ENCODE results near the gene GPX6. TPM values are rescaled to one million over a fixed set of nuclear protein-coding genes. Genes with fewer than 3 reads are reported as not detected.
A peak's percentile ranks its signal among the peaks of the same experiment; 100 is the strongest.

GPX6 gene
- total RNA-seq, 6 experiments from 2014 or later = not detected

DNA sequence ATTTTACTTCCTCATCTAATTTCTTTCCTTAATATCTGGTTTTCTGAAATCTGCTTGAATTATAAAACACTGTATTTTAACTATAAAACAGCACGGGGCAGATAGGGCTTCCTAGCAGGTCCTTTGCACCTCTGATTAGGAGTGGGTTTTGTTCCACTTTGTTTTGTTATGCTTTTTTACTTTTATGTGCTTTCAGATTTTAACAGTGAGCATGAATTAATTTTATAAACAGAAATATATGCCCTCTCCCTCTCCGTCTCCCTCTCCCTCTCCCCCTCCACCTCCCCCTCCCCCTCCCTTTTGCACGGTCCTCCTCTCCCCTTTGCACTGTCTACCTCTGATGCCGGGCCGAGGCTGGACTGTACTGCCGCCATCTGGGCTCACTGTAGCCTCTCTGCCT is 14.3 kb downstream of the GPX6 start:
- Mint-ChIP-seq H3K4me1 (ENCODE audit: low read depth) (no peaks in the 10 kb centered on the region), H3K27me3 (ENCODE audit: insufficient read depth) (peaks cover 3% of the 10 kb centered on the region; the same call in 1 of the 2 replicates), H3K9me3 (no peaks in the 10 kb centered on the region), H3K36me3 (ENCODE audit: low read depth) (no peaks in the 10 kb centered on the region), H3K27ac (no peak overlapping the region), H3K4me3 (no peak overlapping the region)
- no peak for DNase-seq
- no peak for TF ChIP-seq CTCF (IDR thresholded peaks at IDR 0.05)

DNA sequence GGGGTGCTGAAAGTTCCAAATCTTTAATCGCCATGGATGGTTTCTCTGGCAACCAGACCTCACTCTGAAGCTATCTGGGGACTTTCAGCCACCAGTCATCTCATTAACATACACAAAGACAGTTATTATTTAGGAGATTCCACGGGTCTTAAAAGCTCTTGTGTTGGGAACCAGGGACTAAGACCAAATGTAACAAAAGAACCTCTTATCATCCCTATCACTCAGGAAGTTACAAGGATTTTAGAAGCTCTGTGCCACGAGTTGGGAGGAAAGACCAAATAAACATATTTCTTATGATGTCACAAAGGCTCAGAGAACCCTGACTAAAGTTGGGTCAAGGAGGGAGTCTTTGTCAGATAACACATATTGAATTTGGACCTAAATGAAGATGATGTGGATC is 17.7 kb downstream of the GPX6 start:
- H3K9me3 Mint-ChIP-seq = no peaks in the 10 kb centered on the region
- H3K27ac Mint-ChIP-seq = no peak overlapping the region
- no peak overlapping the region for H3K4me3 Mint-ChIP-seq
- no peaks in the 10 kb centered on the region for H3K36me3 Mint-ChIP-seq (ENCODE audit: low read depth)
- H3K27me3 Mint-ChIP-seq (ENCODE audit: insufficient read depth) = peaks cover 1% of the 10 kb centered on the region; the same call in 1 of the 2 replicates
- TF ChIP-seq CTCF (IDR thresholded peaks at IDR 0.05) = no peak
- H3K4me1 Mint-ChIP-seq (ENCODE audit: low read depth) = no peaks in the 10 kb centered on the region
- DNase-seq = no peak

GRCh38 chr6:28497306-28497705 is 18.3 kb downstream of the GPX6 start:
- Mint-ChIP-seq H3K9me3 (no peaks in the 10 kb centered on the region), H3K4me1 (ENCODE audit: low read depth) (no peaks in the 10 kb centered on the region), H3K27me3 (ENCODE audit: insufficient read depth) (peaks cover 1% of the 10 kb centered on the region; the same call in 1 of the 2 replicates), H3K27ac (no peak overlapping the region), H3K4me3 (no peak overlapping the region), H3K36me3 (ENCODE audit: low read depth) (no peaks in the 10 kb centered on the region)
- DNase-seq = no peak
- no peak for TF ChIP-seq CTCF (IDR thresholded peaks at IDR 0.05)

GRCh38 chr6:28496099-28496779 is 19.4 kb downstream of the GPX6 start:
- Mint-ChIP-seq H3K4me3 (no peak overlapping the region), H3K9me3 (no peaks in the 10 kb centered on the region), H3K36me3 (ENCODE audit: low read depth) (no peaks in the 10 kb centered on the region), H3K4me1 (ENCODE audit: low read depth) (no peaks in the 10 kb centered on the region), H3K27me3 (ENCODE audit: insufficient read depth) (peaks cover 1% of the 10 kb centered on the region; the same call in 1 of the 2 replicates), H3K27ac (no peak overlapping the region)
- DNase-seq = no peak
- TF ChIP-seq CTCF (IDR thresholded peaks at IDR 0.05) = peak; percentile 34; the same call in 1 of the 2 replicates

DNA sequence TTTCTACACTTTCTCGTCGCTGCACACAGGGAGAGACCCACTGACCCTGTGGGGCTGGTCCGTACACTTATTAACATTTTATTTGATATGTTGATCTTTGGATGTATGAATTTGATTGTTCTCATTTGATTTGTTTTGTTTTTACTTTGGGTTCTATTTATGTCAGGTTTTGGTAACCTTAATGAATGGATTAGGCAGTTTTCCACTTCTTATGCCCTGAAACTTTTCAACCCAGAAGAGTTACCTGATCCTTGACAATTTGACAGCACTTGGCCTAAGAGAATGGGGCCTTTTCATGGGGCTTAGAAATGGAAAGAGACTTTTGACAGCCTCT is 23.6 kb downstream of the GPX6 start:
- DNase-seq = no peak
- Mint-ChIP-seq H3K27me3 (ENCODE audit: insufficient read depth) (peaks cover 2% of the 10 kb centered on the region; the same call in 1 of the 2 replicates), H3K9me3 (no peaks in the 10 kb centered on the region), H3K36me3 (ENCODE audit: low read depth) (no peaks in the 10 kb centered on the region), H3K4me1 (ENCODE audit: low read depth) (peaks cover 18% of the 10 kb centered on the region), H3K27ac (no peak overlapping the region), H3K4me3 (no peak overlapping the region)
- no peak for TF ChIP-seq CTCF (IDR thresholded peaks at IDR 0.05)
